Measurements from ENCODE around the gene MKX.
A peak's percentile ranks its signal among the peaks of the same experiment; 100 is the strongest.

MKX gene

GRCh38 chr10:27644307-27644939, 101.2 kb downstream of the MKX start:
- no peak for ATAC-seq (replicated peaks)
- no peak for DNase-seq
- H3K4me1 Mint-ChIP-seq (ENCODE audit: low read depth in 2 of 2): no peaks in the 10 kb centered on the region
- no peaks in the 10 kb centered on the region for H3K9me3 Mint-ChIP-seq
- no peak overlapping the region for H3K4me3 Mint-ChIP-seq
- H3K27ac Mint-ChIP-seq: no peak overlapping the region
- peaks cover 31 to 32% of the 10 kb centered on the region in 2 donors for H3K27me3 Mint-ChIP-seq
- peaks cover 4% of the 10 kb centered on the region for H3K36me3 Mint-ChIP-seq (ENCODE audit: insufficient read depth)

- ATAC-seq (replicated peaks): no peak
- H3K27ac Mint-ChIP-seq: no peak overlapping the region
- no peak for DNase-seq
- no peak overlapping the region for H3K4me3 Mint-ChIP-seq
- H3K36me3 Mint-ChIP-seq (ENCODE audit: insufficient read depth): peaks cover 4% of the 10 kb centered on the region
- H3K4me1 Mint-ChIP-seq (ENCODE audit: low read depth in 2 of 2): no peaks in the 10 kb centered on the region
- H3K9me3 Mint-ChIP-seq: no peaks in the 10 kb centered on the region
- H3K27me3 Mint-ChIP-seq: peaks cover 21 to 23% of the 10 kb centered on the region in 2 donors
Observed at GRCh38 chr10:27643301-27643700, 102.3 kb downstream of the MKX start.

GRCh38 chr10:27642023-27642589, 103.5 kb downstream of the MKX start:
- peaks cover 10 to 13% of the 10 kb centered on the region in 2 donors for H3K27me3 Mint-ChIP-seq
- DNase-seq (no peak), ATAC-seq (replicated peaks) (no peak)
- no peak overlapping the region for H3K4me3 Mint-ChIP-seq
- no peak overlapping the region for H3K27ac Mint-ChIP-seq
- no peaks in the 10 kb centered on the region for H3K4me1 Mint-ChIP-seq (ENCODE audit: low read depth in 2 of 2)
- peaks cover 4% of the 10 kb centered on the region for H3K36me3 Mint-ChIP-seq (ENCODE audit: insufficient read depth)
- no peaks in the 10 kb centered on the region for H3K9me3 Mint-ChIP-seq

GRCh38 chr10:27638071-27638750, 107.4 kb downstream of the MKX start:
- Mint-ChIP-seq H3K27ac (no peak overlapping the region), H3K4me1 (ENCODE audit: low read depth in 2 of 2) (no peaks in the 10 kb centered on the region), H3K9me3 (no peaks in the 10 kb centered on the region), H3K4me3 (no peak overlapping the region), H3K36me3 (ENCODE audit: insufficient read depth) (no peaks in the 10 kb centered on the region), H3K27me3 (no peaks in the 10 kb centered on the region)
- ATAC-seq (replicated peaks) (no peak), DNase-seq (no peak)

GRCh38 chr10:27637601-27638000, 108.0 kb downstream of the MKX start:
- Mint-ChIP-seq H3K4me3 (no peak overlapping the region), H3K9me3 (no peaks in the 10 kb centered on the region), H3K27ac (no peak overlapping the region), H3K36me3 (ENCODE audit: insufficient read depth) (no peaks in the 10 kb centered on the region), H3K4me1 (ENCODE audit: low read depth in 2 of 2) (no peaks in the 10 kb centered on the region), H3K27me3 (no peaks in the 10 kb centered on the region)
- DNase-seq (no peak), ATAC-seq (replicated peaks) (no peak)

GRCh38 chr10:27636816-27637215, 108.8 kb downstream of the MKX start:
- H3K36me3 Mint-ChIP-seq (ENCODE audit: insufficient read depth): no peaks in the 10 kb centered on the region
- H3K27ac Mint-ChIP-seq: no peak overlapping the region
- no peak for DNase-seq
- H3K9me3 Mint-ChIP-seq: no peaks in the 10 kb centered on the region
- H3K27me3 Mint-ChIP-seq: no peaks in the 10 kb centered on the region
- no peak for ATAC-seq (replicated peaks)
- H3K4me3 Mint-ChIP-seq: no peak overlapping the region
- no peaks in the 10 kb centered on the region for H3K4me1 Mint-ChIP-seq (ENCODE audit: low read depth in 2 of 2)

- H3K4me3 Mint-ChIP-seq: no peak overlapping the region
- H3K27ac Mint-ChIP-seq: no peak overlapping the region
- H3K36me3 Mint-ChIP-seq (ENCODE audit: insufficient read depth): no peaks in the 10 kb centered on the region
- H3K27me3 Mint-ChIP-seq: peaks cover 0 to under 1% of the 10 kb centered on the region in 2 donors
- no peaks in the 10 kb centered on the region for H3K4me1 Mint-ChIP-seq (ENCODE audit: low read depth in 2 of 2)
- DNase-seq (no peak), ATAC-seq (replicated peaks) (no peak)
- no peaks in the 10 kb centered on the region for H3K9me3 Mint-ChIP-seq
Observed at GRCh38 chr10:27635699-27636270, 109.8 kb downstream of the MKX start.

- Mint-ChIP-seq H3K36me3 (ENCODE audit: insufficient read depth) (no peaks in the 10 kb centered on the region), H3K9me3 (no peaks in the 10 kb centered on the region), H3K4me3 (no peak overlapping the region), H3K4me1 (ENCODE audit: low read depth in 2 of 2) (no peaks in the 10 kb centered on the region), H3K27me3 (peaks cover 0 to 6% of the 10 kb centered on the region in 2 donors), H3K27ac (no peak overlapping the region)
- no peak for DNase-seq
- ATAC-seq (replicated peaks): no peak
Observed at GRCh38 chr10:27635290-27635689, 110.3 kb downstream of the MKX start.

GRCh38 chr10:27628621-27629020, 117.0 kb downstream of the MKX start:
- Mint-ChIP-seq H3K27ac (peak overlapping the region in 1 of 2 donors; percentile 67), H3K9me3 (no peaks in the 10 kb centered on the region), H3K4me1 (ENCODE audit: low read depth in 2 of 2) (peaks cover 0 to 3% of the 10 kb centered on the region in 2 donors), H3K36me3 (ENCODE audit: insufficient read depth) (no peaks in the 10 kb centered on the region), H3K27me3 (peaks cover 42 to 48% of the 10 kb centered on the region in 2 donors), H3K4me3 (no peak overlapping the region)
- DNase-seq: no peak
- no peak for ATAC-seq (replicated peaks)

GRCh38 chr10:27626890-27627289, 118.7 kb downstream of the MKX start:
- Mint-ChIP-seq H3K4me1 (ENCODE audit: low read depth in 2 of 2) (peaks cover 0 to 3% of the 10 kb centered on the region in 2 donors), H3K4me3 (no peak overlapping the region), H3K36me3 (ENCODE audit: insufficient read depth) (no peaks in the 10 kb centered on the region), H3K9me3 (no peaks in the 10 kb centered on the region), H3K27me3 (peaks cover 48 to 53% of the 10 kb centered on the region in 2 donors), H3K27ac (no peak overlapping the region)
- ATAC-seq (replicated peaks) (no peak), DNase-seq (no peak)

GRCh38 chr10:27625452-27626211, 120.0 kb downstream of the MKX start:
- Mint-ChIP-seq H3K4me1 (ENCODE audit: low read depth in 2 of 2) (peaks cover 0 to 3% of the 10 kb centered on the region in 2 donors), H3K4me3 (no peak overlapping the region), H3K27me3 (peaks cover 48 to 57% of the 10 kb centered on the region in 2 donors), H3K27ac (no peak overlapping the region), H3K9me3 (no peaks in the 10 kb centered on the region), H3K36me3 (ENCODE audit: insufficient read depth) (no peaks in the 10 kb centered on the region)
- ATAC-seq (replicated peaks): no peak
- no peak for DNase-seq

GRCh38 chr10:27624941-27625340, 120.7 kb downstream of the MKX start:
- no peak for DNase-seq
- H3K36me3 Mint-ChIP-seq (ENCODE audit: insufficient read depth): no peaks in the 10 kb centered on the region
- H3K27ac Mint-ChIP-seq: no peak overlapping the region
- ATAC-seq (replicated peaks): no peak
- H3K4me3 Mint-ChIP-seq: no peak overlapping the region
- no peaks in the 10 kb centered on the region for H3K9me3 Mint-ChIP-seq
- H3K4me1 Mint-ChIP-seq (ENCODE audit: low read depth in 2 of 2): peaks cover 0 to 3% of the 10 kb centered on the region in 2 donors
- H3K27me3 Mint-ChIP-seq: peaks cover 49 to 55% of the 10 kb centered on the region in 2 donors
